NCI-H187 treated with DMSO at 0.1 percent for 48 hours (cell line): Measurements from ENCODE around the gene FCGR2B.
"Not testable (repeated sequence)": the region's sequence is repeated elsewhere in the genome, so short reads cannot be mapped to it uniquely, and the experiment has no call there.

Source experiments
- DNase-seq: peaks from one replicate; lab custom pipeline; 2025; lab: John Stamatoyannopoulos, UW

The FCGR2B gene

DNA sequence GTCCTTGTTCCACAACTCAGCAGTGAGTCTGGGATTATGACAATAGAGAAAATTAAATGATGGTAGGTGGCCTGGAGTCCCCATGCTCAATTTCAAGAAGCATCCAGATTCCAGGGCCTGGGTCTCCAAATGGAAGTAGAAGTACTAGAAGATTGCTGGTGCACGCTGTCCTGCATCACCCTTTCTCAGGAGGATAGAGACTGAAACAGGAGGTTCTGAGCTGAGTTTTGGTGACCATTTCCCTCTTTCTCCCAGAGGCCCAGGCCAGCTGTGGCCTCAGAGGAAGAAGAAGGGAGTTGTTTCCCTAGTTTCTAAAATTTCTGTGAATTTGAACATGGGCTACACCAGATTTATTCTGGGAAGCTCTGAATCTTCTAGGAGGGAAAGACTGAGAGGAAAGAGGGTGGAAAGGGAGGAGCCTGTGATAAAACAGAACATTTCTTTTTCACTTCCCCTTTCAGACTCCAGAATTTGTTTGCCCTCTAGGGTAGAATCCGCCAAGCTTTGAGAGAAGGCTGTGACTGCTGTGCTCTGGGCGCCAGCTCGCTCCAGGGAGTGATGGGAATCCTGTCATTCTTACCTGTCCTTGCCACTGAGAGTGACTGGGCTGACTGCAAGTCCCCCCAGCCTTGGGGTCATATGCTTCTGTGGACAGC is at the start of gene FCGR2B:
Gene FCGR2B (plus strand): TSS at position 460 of the 656 bp plus-strand sequence. CDS start 99 bp downstream, at position 559.
- DNase-seq = not testable (repeated sequence)

DNA sequence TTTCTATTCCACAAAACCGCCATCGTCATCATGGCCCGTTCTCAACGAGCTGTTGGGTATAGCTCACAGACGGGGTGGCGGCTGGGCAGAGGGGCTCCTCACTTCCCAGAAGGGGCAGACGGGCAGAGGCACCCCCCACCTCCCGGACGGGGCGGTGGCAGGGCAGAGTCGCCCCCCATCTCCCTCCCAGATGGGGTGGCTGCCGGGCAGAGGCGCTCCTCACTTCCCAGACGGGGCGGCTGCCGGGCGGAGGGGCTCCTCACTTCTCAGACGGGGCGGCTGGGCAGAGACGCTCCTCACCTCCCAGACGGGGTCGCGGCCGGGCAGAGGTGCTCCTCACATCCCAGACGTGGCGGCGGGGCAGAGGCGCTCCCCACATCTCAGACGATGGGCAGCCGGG is 46.5 kb upstream of the FCGR2B start:
- DNase-seq = not testable (repeated sequence)

DNA sequence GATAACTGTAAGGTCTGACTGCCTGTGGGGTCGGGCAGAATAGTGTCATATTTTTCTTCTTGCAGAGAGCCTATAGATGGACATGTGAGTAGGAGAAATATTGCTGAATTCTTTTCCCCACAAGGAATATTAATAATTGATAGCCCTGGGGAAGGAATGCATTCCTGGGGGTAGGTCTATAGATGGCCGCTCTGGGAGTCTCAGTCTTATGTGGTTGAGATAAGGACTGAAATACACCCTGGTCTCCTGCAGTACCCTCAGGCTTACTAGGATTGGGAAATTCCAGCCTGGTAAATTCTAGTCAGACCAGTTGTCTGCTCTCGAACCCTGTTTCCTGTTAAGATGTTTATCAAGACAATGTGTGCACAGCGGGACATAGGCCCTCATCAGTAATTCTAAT is 44.4 kb upstream of the FCGR2B start:
- not testable (repeated sequence) for DNase-seq

DNA sequence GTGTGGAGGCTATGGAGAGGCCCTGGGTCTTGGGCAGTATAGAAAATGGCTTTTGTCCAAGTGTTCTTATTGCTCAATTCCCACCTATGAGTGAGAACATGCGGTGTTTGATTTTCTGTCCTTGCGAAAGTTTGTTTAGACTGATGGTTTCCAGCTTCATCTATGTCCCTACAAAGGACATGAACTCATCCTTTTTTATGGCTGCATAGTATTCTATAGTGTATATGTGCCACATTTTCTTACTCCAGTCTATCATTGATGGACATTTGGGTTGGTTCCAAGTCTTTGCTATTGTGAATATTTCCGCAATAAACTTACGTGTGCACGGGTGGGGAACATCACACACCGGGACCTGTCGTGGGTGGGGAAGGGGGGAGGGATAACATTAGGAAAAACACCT is 42.5 kb upstream of the FCGR2B start:
- not testable (repeated sequence) for DNase-seq

DNA sequence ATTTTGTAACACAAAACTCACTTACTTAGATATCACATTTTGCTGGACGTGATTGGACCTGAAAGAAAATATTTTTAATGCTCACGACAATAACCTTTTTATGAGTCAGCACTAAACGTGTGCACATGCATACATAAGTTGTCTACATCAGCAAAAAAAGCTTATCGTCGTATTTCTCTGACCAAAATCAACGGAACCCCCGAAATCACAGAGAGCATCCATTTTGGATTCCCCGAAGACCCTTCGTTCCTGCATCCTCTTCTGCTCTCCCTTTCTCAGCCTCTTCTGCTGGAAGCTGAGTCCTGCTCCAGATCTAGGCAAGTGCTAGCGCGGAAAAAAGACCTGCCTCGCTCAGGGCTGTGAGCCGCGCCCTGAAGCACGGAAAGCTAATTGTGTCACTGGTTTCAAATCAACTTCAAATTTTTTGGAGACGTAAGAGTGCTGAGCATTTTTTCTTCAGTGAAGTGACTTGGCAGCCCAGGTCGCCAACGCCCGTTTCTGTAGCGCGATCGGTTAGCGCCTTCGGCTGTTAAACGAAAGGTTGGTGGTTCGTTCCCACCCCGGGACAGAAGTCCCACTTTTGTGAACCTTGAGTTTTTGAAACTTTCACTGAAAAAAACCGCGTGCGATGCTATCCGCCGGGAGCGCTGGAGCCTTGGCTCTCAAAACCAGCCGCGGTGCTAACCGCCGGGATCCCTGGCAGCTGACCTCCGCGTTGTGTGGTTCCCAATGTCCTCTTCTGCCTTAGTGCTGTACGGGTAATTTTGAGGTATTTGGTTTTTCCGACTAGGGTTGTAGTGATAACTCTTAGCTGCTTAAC is 41.6 kb upstream of the FCGR2B start:
- DNase-seq = not testable (repeated sequence)

DNA sequence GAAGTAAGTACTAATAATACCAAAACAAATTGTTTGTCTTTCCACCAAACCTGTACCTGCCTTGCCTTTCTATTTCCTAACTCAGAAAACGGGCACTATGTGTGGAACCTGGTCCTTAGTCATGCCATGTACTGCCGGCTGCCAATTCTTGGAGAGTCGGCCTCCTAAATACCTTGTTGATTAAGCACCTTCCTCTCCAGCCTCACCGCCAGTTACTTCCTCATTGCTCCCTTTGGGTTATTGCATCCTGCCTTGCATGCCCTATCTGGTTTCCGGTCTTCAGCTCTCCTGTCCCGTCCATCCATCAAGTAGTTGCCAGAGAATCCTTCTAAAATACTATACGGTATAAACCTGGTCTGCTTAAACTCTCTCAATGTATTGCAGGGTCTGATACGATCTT is 40.9 kb upstream of the FCGR2B start:
- not testable (repeated sequence) for DNase-seq

DNA sequence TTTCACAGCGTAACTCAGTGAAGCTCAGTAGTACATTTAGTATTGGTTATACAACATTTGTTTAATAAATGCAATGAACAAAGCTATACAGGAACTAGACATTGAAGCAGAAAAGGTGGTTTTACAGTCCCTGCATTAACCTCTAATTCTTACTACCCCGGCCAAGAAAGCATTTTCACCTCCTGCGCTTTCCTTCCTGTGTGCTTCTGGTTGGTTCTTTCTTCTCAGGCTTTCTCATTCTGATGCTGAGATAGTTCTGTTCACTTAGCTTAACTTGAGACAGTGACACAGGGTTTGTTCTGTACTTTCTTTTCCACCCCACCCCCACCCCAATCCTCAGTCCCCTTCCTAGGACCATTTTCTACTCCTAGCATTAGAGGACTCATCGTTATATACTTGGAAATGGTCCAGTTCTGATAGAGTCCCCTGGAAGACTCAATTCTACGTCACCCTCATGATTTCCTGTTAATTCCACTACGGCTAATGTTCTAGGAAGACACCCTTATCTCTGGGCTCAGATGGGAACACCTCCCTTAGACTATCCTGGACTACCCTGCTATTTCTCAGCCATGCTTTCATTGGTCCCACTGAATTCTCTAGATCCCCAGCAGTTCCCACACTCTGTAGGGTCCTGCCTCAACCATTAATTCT is 39.4 kb upstream of the FCGR2B start:
- not testable (repeated sequence) for DNase-seq

DNA sequence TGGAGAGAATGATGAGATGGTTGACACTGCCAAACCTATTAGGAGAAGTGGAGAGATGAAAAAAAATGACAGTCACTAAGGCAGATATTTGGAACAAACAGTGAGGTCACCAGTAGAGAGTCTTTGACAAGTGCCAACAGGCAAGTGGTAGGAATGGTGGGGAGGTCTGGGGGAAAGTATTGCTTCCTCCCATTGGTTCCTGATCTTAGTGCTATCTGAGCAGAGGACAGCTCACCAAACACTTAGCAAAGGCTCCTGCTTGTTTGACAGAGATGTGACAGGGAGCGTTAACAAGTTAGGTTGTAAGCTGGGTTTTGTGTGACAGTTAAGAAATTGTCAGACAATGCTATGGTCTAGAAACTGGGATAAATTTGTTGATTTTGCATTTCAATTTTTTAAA is 38.3 kb upstream of the FCGR2B start:
- not testable (repeated sequence) for DNase-seq

DNA sequence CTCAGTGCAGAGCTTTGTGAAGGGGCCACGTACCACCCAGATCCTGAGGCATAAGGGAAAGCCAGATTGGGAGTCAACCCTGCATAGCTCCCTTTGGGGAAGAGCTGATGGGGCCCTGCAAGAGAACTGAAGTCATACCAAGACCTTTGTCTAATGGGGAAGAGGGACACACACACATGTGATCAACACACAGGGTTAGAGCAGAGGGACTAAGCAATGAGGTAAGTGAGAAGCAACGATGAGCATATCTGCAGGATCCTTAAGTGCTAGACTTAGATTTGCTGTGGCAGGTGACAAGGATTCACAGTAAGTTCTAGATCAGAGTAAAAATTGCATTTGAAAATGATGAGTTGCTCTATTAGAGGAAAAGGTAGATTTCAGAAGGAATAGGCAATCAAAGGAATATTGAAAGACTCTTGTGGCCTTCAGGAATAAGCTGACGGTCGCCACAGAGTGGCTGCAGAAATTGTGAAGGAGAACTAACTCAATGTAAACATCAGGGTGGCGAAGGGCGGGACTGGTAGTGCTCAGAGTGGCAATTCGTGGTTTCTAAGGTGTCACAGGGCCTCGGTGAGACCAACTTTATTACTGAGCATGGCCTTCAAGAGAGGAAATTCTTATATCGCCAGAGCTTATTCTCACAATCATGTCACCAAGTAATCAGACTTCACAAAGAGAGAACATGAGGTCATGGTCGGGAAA is 36.3 kb upstream of the FCGR2B start:
- not testable (repeated sequence) for DNase-seq

DNA sequence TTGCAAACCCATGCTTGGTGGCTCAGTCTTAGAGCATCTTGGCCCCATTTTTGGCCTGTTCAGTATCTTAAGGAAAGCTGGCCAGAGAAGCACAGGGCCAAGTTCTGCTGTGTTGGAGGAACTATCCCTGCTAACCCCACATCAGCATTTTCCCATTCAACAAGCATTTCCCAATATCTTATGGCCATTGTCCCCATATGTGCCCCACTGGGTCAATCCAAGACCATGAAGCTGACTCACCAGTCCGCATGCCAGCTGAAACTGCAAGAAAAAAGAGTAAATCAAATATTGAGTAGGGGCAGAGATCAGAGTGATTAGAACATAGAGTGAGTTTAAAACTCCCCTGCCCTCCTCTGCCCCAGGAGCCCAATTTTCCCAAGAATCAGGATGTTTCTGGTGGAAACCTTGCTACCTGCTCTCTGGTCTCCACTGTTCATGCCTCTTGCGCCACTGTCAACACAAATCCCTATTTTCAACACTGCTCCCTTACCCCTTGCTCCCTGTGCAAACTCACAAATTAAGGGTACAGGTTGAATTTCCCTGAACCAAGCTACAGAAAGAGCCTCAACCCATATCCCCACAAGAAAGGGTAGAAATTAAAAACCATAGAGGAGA is 32.7 kb upstream of the FCGR2B start:
- DNase-seq = not testable (repeated sequence)

DNA sequence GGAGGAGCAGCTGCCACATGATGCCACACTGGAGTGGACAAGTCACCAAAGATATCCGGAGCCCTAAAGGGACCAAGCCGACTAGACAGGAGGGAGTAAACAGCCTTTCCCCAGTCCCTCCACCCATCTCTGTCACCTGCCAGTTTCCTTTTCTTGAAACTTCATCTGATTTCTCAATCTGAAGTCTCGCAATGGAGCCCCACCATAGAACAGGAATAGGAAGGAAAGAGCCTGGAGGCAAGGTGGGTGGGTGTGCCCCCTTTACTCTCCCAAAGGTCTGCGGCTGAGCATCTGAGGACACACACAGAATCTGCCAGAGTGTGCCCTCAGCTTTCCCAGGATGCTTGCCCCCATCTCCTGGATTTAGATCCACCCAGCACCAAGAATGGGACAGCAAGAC is 31.9 kb upstream of the FCGR2B start, which contains the start of gene FCGR3B:
Gene FCGR3B (minus strand): TSS at position 101 of the 400 bp plus-strand sequence. CDS start 82 bp downstream, at position 19.
- DNase-seq = no peak

DNA sequence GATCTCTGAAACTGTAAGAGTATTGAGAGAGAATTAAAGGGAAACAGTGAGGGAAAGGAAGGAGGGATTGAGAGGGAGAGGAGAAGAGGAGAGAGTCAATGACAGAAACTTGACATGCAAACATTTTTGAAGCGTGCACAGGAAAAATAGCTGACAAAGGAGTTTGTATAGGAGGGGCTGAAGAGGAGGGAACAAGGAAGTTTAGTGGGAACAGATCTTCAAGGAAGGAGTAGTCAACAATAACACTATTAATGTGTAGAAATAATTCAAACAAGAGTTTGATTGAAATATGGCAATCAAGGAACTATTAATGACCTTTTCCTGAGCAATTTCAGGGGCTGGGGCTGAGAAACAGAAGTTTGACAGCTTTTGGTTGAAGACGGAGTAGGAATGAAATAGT is 27.9 kb upstream of the FCGR2B start:
- not testable (repeated sequence) for DNase-seq

DNA sequence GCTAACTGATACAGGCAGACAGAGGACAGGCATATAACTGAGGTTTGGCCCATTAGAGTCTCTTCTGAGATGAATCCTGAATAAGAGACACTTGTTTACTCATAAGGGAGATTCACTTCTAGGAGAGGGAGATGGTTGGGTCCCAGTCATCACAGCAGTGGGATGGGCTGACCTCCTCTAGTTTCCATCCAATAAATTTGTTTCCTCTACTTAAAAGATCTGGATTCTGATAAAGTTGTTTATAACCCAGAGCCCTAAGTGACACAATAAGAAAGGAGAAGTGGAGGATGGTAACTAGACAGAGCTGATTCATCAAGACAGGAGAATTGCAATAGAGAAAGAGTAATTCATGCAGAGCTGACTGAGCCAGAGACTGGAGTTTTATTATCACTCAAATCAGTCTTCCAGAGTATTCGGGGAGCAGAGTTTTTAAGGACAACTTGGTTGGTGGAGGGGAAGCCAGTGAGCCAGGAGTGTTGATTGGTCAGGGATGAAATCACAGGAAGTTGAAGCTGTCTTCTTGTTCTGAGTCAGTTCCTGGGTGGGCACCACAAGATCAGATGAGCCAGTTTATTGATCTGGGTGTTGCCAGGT is 26.7 kb upstream of the FCGR2B start:
- not testable (repeated sequence) for DNase-seq

DNA sequence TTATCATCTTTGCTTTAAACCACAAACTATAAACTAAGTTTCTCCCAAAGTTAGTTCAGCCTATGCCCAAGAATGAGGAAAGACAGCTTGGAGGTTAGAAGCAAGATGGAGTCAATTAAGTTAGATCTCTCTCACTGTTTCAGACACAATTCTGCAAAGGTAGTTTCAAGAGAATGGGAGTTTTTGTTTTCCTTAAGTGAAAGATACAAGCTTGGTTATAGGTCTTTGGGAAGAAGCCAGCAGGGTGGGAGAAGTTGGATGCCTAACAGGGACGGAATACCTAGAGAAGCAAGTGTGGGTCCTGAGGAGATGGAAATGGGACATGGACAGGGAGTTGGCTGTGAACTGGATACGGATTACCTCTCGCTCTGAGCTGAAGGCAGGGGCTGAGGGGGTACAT is 26.0 kb upstream of the FCGR2B start:
- not testable (repeated sequence) for DNase-seq

DNA sequence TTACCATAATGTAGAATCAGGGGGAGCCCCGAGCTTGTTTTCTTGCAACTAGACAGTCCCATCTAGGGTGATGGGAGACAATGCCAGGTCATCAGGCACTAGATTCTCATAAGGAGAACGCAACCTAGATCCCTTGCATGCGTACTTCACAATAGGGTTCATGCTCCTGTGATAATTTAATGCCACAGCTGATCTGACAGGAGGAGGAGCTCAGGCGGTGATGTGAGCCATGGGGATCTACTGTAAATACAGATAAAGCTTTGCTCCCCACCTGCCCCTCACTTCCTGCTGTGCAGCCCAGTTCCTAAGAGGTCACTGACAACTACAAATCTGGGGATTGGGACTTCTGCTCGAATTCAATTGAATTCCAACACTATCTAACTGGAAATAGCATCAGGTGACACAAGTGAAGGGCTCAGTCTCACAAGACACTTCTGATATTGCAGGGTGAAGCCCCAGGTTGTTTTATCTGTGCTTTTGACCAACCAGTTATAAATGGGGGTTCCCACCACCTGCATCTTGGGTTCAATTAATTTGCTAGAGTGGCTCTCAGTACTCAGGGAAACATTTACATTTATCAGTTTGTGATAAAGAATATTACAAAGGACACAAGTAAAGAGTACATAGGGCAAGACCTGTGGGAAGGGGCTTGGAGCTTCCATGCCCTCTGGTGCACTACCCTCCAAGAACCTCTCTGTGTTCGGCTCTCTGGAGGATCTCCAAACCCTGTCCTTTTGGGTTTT is 24.5 kb upstream of the FCGR2B start:
- DNase-seq = not testable (repeated sequence)

DNA sequence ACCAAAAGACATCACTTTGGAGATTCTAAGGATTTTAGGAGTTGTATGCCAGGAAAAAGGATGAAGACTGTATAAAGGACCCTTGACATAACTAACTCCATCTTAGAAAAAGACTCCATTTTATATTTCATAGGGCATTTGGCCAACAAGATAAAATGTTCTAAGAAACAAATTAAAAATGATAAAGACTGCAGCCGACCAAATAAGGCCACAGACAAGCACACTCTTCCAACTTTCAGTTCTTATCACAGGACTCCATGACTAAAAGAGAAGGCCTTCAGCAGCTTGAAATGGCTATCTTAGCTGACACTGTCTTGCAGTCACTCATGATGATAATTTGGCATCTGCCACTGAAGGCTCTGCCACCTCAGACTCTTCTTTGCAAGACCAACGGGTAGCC is 23.7 kb upstream of the FCGR2B start:
- DNase-seq = not testable (repeated sequence)

DNA sequence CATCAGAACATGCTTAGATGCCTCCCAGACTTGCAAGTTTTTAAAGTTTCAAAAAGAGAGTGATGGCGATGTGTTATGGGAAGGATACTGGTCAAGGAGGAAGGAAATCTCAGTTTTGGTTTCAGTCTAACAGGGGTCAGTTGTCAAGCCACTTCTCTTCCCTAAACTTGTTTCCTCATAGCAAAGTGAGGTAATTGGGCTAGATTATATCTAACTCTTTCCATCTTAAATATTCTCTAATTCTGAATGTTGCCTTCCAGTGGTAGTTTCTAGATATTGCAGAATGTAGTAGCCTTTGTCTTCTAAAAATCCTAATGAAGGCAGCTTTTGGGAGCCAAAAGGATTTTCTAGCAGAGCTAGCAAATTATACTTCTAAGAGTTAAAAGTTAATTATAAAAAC is 20.2 kb upstream of the FCGR2B start:
- DNase-seq = not testable (repeated sequence)

DNA sequence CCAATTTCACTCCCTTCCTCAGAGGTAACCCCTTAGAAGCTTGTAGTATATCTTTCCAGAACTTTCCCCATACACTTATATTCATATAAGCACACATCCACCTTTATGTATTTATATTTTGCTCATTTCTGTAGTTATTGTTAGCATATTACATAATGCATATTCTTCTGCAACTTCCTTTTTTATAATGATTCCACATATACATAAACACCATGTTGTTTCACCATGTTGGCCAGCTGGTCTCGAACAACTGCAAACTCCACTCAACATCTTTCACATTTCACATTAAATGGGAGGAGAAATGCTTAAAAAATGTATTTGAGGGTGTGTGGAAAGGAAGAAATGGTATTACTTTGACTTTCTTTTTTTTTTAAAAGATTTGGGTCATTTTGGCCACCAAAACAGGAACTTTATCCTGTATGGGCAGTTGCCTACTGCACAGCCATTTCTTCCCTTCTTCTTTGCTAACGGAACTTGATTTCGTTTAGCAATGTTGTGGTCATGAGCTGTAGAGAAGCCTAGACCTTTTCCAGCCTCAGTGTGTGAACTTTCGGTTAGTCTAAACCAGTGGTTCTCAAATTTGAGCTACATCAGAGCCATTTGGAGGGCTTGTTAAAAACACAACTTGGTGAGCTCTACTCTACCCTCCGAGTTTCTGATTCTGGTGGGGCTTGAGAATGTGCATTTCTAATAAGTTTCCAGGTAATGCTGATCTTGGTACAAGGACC is 19.3 kb upstream of the FCGR2B start:
- not testable (repeated sequence) for DNase-seq

DNA sequence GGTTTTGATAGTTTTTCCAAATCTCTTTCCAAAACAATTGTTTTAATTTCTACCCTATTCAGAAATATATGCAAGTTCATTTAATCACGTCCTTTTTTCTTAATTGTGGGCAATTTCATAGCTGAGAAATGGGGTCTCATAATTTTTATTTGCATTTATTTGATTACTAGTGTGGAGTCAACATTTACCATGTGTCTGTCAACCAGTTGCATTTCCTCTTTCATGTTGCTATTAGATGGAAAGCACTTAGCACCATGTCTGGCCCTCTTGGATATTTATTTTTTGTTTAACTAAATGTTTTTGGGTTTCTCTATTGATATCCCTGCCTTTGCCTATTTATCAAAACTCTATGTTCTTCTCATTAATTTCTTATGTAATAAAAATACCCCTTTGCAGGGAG is 18.1 kb upstream of the FCGR2B start:
- DNase-seq = not testable (repeated sequence)
